ENCODE results near the gene PAQR6.

Gene PAQR6

DNA sequence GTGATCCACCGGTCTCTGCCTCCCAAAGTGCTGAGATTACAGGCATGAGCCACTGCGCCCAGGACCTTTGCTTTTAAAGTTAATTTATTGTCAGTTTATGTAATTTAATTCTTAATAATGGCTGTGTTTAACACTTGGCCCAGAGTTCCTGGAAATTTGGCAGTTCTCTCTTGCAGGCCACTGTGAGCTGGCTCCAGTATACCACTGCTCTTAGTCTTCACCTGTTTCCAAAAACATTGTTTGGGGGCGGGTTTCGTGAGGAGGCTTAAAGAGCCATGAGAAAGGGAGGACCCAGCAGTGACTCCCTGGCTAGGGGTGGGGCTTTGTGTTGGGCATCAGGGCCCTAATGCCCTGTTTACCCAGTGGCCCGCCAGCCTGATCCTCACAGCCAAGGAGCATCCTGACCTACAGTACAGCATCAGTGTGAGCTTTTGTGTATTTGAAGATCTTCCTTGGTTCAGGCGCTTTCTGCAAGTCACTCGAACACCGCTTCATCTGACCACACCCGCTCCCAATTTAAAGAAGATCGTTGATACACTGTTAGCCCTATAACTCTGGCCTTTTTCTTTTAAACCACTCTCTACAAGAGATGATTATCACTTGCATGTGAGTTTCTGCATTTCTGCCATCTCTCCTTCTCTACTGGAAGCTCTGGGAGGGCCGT is 17.9 kb downstream of the PAQR6 start:
- no peak for FAIRE-seq

GRCh38 chr1:156228501-156228900 is 19.4 kb downstream of the PAQR6 start:
- no peak for FAIRE-seq

DNA sequence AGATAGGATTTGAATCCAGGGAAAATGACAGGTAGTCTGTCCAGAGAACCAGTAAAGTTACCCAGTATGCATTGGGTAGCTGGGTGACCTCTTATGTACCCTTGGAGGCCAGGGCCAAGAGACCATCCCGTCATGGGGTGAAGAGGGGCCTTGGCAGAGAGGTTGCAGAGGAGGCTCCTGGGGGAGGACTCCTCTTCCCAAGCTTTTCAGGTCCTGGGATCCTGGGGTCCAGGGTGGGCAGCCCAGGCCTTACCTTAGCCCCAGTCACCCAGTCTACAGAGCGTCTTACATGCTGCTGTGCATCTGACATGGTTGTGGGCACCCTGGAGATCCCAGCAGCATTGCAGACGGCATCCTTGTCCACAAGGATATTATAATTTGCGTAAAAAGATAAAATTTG is 21.1 kb downstream of the PAQR6 start:
- FAIRE-seq = no peak

DNA sequence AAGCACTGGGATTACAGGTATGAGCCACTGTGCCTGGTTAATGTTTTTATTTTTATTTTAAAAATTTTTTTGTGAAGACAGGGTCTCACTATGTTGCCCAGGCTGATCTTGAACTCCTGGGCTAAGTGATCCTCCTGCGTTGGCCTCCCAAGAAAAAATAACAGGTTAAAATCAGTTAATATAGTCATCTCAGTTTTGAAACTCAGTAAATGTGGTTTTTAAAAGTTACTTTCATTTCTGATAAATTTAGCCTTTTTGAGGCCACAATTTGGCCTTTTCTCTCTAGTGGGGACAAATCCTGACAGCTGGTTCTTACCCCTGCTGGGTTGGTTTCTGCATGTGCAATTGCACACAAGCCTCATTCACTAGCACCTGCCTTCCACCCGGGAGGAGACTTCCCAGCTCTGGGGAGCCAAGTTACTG is 21.7 kb downstream of the PAQR6 start:
- no peak for FAIRE-seq

- FAIRE-seq = no peak
These were observed 22.2 kb downstream of the PAQR6 start for GRCh38 chr1:156225677-156226014.

- no peak for FAIRE-seq
These were observed 25.7 kb downstream of the PAQR6 start for GRCh38 chr1:156221986-156222692.

DNA sequence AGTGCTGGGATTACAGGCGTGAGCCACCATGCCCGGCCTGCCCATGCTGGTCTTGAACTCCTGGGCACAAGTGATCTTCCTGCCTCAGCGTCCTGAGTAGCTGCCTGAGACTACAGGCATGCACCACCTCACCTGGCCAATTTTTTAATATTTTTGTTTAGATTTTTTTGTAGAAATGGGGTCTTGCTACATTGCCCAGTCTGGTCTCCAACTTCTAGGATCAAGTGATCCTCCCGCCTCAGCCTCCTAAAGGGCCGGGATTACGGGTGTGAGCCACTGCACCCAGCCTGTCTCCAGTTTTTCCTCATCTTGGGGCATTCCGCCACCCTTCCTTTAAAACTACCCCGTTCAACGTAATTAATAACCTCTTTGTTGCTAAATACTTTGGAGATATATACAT is 27.6 kb downstream of the PAQR6 start:
- FAIRE-seq = no peak

- no peak for FAIRE-seq
These were observed 30.0 kb downstream of the PAQR6 start for GRCh38 chr1:156217871-156218270.

DNA sequence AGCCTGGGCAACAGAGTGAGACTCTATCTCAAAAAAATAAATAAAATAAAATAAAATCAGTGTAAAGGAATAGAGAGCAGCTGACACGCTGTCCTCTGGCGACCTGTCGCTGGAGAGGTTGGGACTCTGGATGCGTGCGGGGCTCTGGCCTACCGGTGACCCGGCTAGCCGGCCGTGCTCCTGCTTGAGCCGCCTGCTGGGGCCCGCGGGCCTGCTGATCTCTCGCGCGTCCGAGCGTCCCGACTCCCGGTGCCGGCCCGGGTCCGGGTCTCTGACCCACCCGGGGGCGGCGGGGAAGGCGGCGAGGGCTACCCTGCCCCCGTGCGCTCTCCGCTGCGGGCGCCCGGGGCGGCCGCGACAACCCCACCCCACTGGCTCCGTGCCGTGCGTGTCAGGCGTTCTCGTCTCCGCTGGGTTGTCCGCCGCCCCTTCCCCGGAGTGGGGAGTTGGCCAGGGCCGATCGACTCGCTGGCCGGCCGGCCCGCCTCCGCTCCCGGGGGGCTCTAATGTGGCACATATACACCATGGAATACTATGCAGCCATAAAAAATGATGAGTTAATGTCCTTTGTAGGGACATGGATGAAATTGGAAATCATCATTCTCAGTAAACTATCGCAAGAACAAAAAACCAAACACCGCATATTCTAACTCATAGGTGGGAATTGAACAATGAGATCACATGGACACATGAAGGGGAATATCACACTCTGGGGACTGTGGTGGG is 31.3 kb downstream of the PAQR6 start:
- peak; percentile 99 for FAIRE-seq

GRCh38 chr1:156214024-156214748 is 33.7 kb downstream of the PAQR6 start:
- no peak for FAIRE-seq

DNA sequence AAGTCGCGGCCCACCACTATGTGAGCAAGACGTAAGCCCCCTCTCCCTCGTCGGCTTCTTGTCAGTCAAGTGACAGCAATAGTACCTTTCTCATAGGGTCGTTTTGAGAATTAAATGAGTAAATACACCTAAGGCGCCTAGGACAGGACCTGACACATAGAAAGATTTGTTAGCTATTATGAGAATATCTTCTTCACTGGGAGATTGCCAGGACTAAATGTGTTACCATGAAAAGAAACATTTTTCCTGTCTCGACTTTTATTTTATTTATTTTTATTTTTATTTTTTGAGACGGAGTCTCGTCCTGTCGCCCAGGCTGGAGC is 34.3 kb downstream of the PAQR6 start:
- no peak for FAIRE-seq

- no peak for FAIRE-seq
These were observed 34.8 kb downstream of the PAQR6 start, which contains the start of gene PMF1 for GRCh38 chr1:156212833-156213643. PMF1 (plus strand) TSS chr1:156213007; CDS start chr1:156213016, 9 bp downstream.

DNA sequence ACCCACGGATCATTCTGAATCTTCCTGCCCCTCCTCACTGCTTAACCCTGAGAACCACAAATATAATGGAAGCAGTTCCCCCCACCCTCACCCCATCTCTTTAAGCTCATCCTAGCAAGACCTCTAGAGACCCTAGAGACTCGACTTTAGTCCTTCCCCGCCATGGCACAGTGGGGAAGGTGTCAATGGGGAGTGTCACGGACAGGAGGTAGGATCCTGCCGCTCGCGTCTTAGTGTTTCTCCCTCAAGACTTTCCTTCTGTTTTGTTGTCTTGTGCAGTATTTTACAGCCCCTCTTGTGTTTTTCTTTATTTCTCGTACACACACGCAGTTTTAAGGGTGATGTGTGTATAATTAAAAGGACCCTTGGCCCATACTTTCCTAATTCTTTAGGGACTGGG is 35.7 kb downstream of the PAQR6 start:
- FAIRE-seq = no peak

- FAIRE-seq = no peak
These were observed 36.6 kb downstream of the PAQR6 start for GRCh38 chr1:156211243-156211642.

GRCh38 chr1:156204686-156205085 is 43.2 kb downstream of the PAQR6 start:
- FAIRE-seq = no peak

DNA sequence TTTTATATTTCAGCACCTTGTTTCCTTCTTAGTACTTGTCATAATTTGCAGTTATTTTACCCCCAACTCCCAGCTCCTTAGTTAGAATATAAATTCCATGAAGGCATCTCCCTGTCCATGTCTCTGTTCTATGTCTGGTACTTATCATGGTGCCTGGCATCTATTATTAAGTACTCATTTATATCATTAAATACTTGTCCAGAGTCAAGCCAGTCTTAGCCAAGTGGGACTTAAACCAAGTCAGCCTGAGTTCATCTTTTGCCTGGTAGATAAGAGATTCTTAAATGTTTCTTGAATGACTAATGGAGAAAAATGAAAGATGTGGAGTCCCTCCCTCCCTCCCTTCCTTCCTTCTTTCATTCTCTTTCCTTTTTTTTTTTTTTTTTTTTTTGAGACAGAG is 44.5 kb downstream of the PAQR6 start:
- FAIRE-seq = no peak

DNA sequence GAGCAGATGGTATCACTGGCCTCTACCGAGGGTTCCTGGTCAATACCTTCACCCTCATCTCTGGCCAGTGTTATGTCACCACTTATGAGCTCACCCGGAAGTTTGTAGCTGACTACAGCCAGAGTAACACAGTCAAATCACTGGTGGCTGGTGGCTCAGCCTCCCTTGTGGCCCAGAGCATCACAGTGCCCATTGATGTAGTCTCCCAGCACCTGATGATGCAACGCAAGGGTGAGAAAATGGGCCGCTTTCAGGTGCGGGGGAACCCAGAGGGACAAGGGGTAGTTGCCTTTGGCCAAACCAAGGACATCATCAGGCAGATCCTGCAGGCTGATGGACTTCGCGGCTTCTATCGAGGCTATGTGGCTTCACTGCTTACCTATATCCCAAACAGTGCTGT is 47.8 kb downstream of the PAQR6 start:
- no peak for FAIRE-seq

DNA sequence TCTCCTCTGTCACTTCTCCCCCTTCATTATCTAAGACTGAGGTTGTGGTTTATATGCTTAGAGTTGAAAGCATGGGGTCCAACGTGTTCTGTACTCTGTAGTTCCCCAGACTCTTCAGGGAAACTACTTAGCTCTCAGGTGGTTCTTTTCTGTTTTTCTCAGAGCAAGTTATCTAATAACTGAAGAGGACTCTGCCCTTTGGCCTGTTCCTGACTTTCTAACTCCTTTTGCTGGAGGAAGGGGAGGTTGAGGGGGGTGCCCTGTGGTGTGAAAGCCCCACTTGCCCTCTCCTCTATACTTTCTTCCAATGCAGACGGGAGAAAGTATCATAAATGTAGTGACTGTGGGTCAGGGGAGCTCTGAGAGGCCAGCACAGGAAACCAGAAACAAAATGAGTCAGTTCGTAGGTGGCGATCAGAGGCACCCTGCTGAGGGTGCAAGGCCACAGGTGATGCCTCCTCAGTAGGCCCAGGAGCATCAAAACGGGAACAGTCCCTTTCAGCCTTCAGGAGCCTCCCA is 49.0 kb downstream of the PAQR6 start:
- no peak for FAIRE-seq

DNA sequence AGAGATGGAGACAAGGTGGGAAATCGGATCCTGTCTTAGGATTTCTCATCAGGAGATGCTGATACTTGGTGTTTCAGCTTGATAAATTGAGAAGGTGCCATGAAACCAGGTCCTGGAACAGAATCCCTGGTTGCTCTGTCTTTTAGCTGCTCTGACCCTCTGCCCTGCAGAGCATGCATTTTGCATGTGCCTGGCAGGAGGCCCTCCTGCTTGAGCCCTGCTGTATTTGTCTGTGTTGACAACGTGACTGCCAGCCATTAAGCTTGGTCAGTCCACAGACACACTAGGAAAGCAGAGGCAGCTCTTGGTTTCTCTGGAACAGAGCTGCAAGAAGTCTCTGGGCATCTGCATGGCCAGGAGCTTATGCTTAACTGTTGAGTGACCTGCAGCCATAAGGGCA is 51.4 kb downstream of the PAQR6 start:
- no peak for FAIRE-seq

- no peak for FAIRE-seq
These were observed 52.0 kb downstream of the PAQR6 start for GRCh38 chr1:156195853-156196252.

DNA sequence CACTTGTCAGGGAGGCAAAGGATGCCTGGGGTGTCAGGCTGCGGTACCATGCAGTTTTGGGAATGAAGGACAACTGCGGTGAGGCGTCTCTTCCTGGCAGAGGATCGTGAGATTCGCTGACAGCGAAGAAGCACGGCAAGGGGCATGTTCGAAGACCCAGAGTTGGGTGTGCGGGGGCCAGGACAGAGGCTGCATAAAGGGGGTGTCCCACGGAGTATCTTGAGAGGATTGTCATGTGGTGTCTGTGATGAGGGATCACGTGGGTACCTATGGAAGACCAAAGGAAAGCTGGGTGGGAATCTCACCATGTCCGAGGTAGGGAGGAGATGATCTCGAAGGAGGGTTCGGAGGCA is 53.6 kb downstream of the PAQR6 start:
- FAIRE-seq = no peak

DNA sequence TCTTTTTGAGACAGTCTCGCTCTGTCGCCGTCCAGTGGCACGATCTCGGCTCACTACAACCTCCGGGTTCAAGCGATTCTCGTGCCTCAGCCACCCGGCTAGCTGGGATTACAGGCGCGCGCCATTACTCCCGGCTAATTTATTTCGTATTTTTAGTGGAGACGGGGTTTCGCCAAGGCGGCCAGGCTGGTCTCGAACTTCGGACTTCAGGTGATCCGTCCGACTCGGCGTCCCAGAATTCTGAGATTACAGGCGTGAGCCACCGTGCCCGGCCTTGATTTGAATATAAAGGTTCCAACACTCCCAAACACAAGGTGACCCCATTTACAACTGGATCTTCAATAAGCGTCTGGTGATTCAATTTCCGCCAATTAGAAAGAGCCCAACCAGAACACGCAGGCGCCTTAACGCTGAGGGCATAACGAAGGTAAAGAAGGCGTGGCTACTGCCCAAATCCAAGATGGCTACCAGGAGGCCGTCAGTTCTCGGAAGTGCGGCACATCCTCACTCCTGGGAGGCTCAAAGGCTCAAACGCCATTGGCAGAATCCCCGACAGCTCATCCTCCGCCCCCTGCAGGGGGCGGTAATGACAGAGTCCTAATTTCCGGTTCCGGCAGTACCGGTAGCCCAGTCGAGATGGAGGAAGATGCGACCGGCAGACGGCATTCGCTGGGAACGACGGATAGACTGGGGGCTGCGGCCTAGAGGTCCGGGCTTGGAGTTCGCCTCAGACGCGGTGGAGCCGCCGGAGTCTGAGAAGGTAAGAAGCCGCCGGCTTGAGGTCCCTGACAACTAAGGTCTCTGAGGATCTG is 54.2 kb downstream of the PAQR6 start, which contains the start of gene SLC25A44:
SLC25A44 (plus strand) TSS at position 617 of the 812 bp plus-strand sequence. CDS start 5,744 bp downstream, outside the sequence.
- FAIRE-seq = peak; percentile 99
